HG02884 (cell line): Measurements from ENCODE around the gene TRMT2A.

ENCODE experiments used
- ATAC-seq: cut with Tn5 transposase; IDR thresholded peaks from one replicate; pipeline ENCODE4 v1.9.1; 2021; ENCODE audit warnings: mild to moderate bottlenecking, moderate library complexity; ENCODE audit not compliant: unreplicated experiment

Gene TRMT2A

DNA sequence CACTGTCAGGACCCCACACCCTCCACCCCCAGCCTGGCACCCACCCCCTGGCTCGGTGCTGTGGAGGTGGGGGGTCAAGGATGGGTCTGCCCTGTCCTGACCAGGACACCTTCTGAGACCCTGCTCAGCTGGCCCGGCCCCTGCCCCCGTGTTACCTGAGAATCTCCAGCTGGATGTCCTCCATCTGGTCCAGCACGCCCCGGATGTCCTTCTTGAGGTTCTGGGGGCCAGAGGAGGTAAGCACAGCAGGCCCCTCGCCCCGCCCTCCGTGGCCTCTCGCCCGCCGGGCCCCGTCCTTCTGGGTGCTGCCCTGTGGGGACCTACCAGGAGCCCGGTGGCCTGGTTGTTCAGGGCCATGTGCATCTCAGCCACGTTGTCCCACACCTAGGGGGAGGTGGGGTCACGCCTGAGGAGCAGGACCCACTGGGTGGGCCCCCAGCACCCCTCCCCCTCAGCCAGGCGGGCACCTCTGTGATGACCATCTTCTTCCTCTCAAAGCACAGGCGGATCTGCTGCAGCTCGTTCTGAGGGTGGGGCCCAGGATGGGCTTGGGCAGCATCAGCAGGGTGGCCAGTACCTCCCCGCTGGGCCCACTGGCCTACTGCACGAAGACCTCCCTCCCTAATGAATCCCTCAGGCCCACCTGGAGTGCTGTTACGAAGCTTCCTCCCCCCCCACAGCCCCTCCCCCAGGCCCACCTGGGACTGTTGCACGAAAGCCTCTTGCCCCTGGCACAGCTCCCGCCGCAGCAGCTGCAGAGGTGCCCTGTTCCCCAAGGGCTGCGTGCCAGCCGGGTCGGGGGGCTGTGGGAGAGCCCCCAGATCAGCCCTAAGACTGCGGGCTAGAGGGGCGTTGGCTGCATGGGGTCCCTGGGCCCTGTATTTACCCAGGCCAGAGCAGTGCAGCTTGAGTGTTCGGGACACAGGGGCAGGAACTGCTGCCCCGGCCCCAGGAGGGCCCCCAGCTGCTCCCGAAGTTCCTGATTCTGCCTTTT is 32.5 kb upstream of the TRMT2A start:
- no peak for ATAC-seq

DNA sequence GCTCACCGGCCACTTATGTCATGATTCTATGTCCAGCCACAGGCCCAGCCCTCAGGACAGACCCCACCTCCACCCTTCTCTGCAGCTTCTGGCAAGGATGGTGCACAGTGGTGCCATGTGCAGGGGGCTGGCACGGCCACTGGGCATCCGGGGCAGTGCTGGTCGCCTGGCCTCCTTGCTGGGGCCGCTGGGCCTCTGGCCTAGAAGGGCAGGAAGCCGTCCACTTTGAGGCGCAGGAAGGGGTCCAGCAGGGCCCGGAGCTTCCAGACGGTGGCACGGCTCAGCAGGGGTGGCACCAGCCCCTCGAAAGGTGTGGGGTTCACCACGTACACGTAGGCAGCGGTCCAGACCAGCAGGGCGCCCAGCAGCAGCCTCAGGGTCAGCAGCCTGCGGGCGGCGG is 31.4 kb upstream of the TRMT2A start:
- ATAC-seq: no peak

DNA sequence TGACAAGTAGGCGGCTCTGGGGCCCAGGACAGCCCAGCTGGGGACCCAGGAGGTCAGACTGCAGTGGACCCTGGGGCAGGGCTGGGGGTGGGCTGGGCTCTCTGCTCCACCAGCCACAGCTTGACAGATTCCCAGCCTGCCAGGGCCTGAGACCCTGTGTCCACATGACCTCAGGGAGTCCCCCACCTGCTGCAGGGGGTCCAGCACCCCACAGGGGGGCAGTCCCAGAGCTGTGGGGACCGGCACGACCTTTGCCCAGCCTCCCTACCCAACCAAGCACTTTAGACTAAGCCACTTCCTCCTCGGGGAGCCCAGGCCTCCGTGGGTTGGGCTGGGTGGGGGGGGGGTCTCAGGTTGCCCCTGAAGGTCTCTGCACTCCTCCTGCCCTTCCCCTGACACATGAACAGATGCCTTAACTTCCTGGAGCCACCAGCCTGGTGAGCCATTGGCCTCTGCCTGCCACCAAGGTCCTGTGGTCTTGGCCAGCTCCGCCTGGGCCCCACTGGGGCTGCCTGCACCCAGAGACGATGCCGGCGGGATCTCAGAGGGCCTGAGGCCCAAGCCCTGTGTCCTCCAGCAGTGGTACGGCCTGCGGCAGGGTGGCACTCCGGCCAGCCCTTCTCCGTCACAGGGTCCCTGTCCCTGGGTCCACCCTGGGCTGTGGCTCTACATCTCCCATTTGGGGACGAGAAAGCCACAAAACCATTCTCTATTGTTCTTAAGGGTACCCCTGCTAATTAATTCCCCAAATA is 30.4 kb upstream of the TRMT2A start:
- ATAC-seq: no peak

DNA sequence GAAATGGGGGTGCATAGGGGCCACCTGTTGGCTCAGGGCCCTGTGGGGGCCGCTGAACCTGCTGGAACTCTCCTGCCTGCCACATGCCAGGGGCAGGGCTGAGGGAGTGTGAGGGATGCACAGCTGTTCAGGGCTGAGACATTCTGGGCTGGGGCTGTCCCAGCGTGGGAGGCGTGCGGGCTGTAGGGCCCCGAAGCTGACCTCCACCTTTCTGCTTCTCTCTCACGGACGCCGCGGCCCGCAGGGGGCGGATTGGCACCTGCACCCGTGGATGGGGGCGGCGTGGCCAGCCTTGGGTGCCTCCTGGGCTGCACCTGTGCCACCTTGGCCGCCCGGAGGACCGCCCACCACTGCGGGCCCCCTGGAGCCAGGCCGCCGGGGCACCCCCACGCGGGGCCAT is 29.8 kb upstream of the TRMT2A start:
- no peak for ATAC-seq

DNA sequence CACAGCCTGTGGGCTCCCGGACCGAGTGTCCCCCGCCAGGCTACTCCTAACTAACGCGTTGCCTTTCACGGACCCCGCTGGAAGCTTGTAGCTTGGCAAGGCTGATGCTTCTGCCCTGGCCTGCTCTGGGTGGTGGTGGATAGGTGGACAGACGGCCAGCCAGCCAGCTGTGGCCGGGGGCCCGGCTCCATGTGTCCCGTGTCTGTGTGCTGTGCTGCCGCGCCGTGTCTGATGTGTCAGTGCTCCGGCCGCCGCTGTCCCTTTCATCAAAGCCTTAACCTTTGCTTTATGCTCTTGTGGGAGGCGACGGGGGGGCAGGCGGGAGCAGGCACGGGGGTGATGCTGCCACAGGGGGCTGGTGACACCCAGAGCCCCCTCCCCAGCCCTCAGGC is 28.8 kb upstream of the TRMT2A start:
- ATAC-seq: no peak

DNA sequence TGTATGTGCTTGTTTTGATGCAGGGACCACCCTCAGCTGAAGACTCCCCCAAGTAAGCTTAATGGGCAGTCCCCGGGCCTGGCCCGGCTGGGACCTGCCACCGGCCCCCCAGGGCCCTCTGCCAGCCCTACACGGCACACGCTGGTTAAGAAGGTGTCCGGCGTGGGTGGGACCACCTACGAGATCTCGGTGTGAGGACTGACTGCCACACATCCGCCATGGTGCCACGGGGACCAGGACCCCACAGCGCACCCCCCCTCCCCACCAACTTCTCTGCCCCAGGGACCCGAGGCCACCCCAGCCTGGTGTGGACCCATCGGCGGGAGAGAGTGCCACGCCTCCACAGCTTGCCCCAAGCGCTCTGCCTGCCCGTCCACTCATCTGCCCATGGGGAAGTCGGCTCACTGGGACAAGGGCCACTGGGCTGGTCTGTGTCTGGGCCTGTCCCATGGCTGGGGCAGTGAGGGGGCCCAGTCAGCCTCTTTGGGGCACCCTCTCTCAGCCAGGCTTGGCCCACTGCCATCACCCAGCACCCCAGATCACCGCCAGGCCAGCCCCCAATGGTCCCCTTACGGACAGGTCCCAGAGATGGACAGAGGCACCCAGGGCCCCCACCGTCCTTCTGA is 28.3 kb upstream of the TRMT2A start:
- ATAC-seq: no peak

DNA sequence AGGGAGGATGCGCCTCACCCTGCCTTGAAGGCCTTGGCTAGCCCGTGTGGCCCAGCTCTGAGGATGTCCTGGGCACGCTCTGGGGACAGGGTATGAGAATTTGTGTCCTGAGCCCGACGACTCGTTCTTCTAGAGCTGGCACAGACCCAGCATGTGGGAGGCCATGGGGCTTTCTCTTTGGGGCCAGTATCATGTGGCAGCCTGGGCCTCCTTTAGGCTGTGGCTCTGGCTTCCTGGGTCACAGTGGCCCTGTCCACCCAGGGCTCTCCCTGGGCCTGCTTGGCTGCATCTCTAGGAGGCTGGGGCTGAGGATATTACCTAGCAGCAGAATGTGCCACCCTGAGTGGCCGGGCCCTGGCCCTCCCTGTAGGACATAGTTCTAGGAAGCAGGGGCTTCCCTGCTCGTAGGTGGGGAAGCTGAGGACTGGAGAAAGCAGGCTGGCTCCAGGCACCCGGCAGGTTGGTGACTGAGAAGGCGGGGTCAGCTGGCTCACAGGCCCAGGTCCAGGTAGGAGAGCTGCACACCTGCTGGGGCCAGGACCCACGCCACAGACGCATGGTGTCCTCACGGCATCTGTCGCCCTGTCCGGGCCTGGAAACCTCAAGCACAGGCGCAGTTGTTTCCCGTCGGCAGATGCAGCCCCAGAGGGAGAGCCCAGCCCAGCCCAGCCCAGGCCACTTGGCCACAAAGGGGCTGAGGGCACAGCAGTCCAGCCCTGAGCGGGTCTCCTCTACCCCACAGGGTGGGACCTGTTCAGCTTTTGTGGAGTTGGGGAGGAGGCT is 27.0 kb upstream of the TRMT2A start:
- no peak for ATAC-seq

DNA sequence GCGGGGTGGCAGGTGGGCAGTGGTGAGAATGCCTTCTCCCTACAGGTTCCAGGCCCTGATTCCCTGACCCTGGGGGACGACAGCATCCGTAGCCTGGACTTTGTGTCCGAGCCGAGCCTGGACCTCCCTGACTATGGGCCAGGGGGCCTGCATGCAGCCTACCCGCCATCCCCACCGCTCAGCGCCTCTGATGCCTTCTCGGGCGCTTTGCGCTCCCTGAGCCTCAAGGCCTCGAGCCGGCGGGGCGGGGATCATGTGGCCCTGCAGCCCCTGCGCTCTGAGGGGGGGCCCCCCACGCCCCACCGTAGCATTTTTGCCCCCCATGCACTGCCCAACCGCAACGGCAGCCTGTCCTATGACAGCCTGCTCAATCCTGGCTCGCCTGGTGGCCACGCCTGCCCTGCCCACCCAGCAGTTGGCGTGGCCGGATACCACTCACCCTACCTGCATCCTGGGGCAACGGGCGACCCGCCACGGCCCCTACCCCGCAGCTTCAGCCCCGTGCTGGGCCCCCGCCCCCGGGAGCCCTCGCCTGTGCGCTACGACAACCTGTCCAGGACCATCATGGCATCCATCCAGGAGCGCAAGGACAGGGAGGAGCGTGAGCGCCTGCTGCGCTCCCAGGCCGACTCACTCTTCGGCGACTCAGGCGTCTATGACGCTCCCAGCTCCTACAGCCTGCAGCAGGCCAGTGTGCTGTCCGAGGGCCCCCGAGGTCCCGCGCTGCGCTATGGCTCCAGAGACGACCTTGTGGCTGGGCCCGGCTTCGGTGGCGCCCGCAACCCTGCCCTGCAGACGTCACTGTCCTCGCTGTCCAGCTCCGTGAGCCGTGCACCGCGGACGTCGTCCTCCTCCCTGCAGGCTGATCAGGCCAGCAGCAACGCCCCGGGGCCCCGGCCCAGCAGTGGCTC is 25.9 kb upstream of the TRMT2A start:
- ATAC-seq: no peak

DNA sequence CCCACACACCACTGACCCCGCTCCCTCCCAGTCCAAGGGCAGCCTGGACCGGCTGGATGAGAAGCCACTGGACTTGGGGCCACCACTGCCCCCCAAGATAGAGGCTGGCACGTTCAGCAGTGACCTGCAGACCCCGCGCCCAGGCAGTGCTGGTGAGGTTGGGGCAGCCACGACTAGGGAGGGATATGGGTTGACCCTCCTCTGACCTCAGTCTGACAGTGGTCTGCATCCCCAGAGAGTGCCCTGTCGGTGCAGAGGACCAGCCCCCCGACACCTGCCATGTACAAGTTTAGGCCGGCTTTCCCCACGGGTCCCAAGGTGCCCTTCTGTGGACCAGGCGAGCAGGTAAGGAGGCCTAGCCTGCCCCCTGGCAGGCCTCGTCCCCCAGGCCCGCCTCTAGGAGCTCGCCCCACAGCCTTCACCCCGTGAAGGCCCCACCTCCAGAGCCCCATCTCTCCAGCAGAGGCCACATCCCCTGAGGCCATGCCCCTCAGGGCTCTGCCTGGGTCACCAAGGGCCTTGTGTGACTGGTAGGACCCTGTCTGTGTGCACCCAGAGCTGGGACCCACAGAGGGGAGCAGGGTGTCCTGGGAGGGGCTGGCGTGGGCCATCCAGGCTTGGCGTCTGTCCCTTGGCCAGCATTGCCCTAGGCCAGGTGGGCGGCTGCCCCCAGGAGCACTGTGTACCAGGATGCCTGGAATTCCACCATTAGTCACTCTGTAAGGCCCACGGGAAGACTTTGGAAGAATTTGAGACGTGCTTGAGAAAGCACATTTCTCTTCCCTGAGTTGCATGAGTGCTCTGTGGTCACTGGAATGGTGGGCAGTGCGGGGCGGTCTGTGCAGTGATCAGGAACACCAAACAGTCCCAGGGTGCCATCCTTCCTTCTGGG is 24.4 kb upstream of the TRMT2A start:
- ATAC-seq: no peak

DNA sequence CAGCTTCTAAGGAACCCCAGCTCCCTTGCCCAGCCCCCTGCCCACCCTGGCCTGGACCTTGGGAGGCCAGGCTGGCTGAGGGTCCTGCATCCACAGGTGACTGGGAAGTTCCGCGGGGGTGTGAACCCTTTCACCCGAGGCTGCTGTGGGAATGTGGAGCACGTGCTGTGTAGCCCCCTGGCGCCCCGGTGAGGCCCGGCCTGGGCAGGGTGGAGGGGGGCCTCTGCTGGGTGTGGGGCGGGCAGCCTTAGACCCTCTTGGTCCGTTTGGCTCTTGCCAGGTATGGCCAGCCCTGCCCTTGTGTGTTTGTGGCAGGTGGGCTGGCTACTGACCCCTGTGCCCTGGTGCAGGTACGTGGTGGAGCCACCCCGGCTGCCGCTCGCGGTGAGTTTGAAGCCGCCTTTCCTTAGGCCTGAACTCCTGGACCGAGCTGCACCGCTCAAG is 23.5 kb upstream of the TRMT2A start:
- ATAC-seq: no peak

DNA sequence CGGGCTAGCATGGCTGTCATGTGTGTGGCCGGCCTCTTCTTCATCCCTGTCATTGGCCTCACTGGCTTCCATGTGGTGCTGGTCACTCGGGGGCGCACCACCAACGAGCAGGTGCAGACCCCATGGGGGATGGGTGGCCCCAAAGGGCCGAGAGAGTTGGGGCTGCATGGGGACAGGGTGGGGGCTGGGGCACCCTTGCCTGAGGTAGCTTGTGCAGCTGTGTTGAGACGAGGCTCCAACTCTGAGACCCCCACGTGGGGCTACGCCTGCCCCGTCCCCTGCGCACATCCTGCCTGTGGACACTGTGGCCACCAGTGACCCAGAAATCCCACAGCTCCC is 23.1 kb upstream of the TRMT2A start:
- ATAC-seq: no peak

DNA sequence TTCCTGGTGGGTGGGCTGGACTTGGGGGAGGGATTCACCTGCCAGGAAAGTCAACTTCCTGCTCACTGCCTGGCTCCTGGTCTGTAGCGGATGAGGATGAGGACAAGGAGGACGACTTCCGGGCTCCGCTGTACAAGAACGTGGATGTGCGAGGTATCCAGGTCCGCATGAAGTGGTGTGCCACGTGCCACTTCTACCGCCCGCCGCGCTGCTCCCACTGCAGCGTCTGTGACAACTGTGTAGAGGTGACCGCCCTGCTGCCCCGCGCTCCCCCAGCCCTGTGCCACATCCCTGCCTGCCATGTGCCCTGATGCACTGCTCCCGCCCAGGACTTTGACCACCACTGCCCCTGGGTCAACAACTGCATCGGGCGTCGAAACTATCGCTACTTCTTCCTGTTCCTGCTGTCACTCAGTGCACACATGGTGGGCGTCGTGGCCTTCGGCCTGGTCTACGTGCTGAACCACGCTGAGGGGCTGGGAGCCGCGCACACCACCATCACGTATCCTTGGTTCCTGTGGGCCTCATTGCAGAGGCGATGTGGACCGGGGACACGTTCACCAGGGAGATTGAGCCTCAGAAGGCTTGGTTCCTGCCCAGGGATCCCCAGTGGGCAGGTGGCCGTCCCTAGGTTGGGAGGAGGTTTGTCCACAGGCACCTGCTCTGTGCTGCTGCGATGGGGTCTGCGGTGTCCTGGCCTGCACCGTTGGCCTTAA is 22.5 kb upstream of the TRMT2A start:
- ATAC-seq: no peak

DNA sequence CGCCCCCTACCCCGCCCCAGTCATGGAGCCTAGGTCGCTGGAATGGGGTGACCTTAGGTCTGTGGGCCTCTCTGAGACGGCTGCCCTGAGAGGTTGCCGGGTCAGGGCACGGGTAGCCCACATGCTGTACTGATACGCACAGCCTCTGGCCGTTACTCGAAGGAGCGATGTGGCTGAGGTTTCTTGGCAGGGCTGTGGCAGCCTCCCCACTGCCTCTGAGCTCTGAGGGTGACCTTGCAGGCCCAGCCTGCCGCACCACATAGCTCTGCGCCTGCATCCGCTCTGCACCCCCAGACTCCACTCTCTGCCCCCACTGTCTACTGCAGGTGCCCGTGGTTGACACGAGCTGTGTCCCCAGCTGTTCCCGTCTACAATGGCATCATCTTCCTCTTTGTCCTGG is 21.8 kb upstream of the TRMT2A start:
- ATAC-seq: no peak

DNA sequence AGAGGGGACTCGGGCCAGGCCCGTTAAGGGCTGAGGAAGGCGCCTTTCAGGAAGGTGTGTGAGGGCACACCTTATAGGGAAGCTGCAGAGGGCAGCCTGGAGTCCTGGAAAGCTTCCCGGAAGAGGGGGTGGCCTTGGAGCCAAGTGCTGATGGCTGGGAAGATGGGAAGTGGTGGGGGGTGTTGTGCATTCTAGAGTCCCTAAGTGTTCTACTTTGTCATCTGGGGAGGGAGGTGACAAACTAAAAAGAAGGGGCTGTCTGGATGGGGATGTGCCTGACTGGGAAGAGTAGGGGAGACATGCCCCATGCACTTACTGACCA is 21.4 kb upstream of the TRMT2A start:
- ATAC-seq: no peak

DNA sequence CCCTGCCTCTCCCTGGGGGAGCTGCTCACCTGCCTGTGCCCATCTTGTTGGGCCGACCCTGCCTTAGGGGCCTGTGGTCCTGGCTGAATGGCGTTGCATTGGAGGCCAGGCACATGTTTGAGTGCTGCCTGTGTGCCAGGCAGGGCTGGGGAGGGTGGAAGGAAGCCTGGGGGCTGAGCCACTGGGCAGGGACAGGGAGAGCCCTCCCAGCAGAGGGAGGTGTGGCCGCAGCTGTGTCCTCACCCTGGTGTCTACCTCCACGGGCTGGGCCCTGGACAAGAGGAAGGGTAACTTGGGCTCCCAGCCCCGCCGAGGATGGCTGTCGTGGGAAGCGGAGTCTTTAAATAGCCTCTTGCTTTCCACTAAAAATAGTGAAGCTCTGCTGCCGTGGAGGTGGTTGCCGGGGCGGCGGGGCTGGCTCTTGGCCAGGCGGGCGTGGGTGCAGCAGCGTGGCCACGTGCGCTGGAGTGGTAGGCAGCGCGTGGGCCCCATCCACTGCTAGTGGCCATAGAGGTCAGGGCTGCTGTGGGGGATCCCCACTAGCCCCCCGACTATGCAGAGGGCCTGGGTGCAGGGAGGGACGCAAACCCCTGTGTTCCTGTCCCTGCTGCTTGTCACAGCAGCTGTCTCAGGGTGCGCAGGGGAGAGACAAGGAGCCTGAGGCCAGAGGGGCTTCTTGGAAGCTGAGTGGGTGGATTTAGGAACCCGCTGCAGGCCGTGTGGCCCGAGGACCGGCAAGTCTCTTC is 20.8 kb upstream of the TRMT2A start:
- ATAC-seq: no peak

DNA sequence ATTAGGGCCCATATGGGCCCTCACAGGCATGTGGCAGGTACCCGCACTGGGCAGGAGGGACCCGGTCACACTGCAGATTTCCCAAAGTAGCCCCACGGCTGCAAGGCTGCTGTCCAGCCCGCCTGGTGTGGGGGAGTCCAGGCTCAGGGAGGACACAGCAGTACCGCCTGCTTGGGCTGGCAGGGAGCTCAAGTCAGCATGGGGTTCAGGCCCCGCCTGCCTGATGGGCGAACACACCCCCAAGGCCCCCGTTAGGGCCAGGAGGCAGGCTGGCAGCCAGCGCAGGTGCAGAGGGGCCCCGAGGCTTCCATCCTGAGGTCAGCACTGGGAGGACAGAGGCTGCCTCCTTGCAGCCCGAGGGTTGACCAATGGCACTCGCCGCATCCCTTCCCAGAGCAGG is 20.1 kb upstream of the TRMT2A start:
- ATAC-seq: no peak

DNA sequence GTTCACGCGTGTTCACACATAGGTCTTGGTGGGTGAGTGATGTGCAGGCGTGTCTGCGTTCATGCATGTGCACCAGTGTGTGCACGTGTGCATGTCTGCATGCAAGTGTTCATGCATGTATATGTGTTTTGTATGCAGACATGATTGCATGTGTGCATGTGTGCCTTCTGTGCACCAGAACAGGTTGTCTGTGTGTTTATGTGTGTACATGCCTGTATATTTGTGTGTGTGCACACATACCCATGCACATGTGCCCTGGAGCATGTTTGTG is 19.5 kb upstream of the TRMT2A start:
- no peak for ATAC-seq
